Adipocyte (in vitro differentiated cells): ENCODE measurements around the gene CRNN.

Experiments
- DNase-seq: peaks from one replicate; pipeline ENCODE4 v3.0.0-alpha.2; 2015; ENCODE audit warnings: low read depth
- H3K27me3 ChIP-seq: replicated peaks from 2 replicates; pipeline ENCODE4 v1.7.0; 2013; ENCODE audit warnings: mild to moderate bottlenecking, low read length, moderate library complexity; ENCODE audit not compliant: control insufficient read depth, insufficient read depth
- H3K36me3 ChIP-seq: 2 replicates; pipeline ENCODE4 v1.7.0; 2013; ENCODE audit warnings: low read length, mild to moderate bottlenecking, moderate library complexity; ENCODE audit not compliant: control insufficient read depth, insufficient read depth, severe bottlenecking
- H3K4me1 ChIP-seq: 2 replicates; pipeline ENCODE4 v1.7.0; 2013; ENCODE audit warnings: mild to moderate bottlenecking, low read length, moderate library complexity; ENCODE audit not compliant: control insufficient read depth, insufficient read depth
- H3K4me3 ChIP-seq: 2 replicates; pipeline ENCODE4 v1.7.0; 2013; ENCODE audit warnings: mild to moderate bottlenecking, low read length, moderate library complexity
- H3K9ac ChIP-seq: 2 replicates; pipeline ENCODE4 v1.7.0; 2013; ENCODE audit warnings: mild to moderate bottlenecking, low read length, moderate library complexity
- H3K9me3 ChIP-seq: 2 replicates; pipeline ENCODE4 v1.7.0; 2013; ENCODE audit warnings: mild to moderate bottlenecking, low read length, moderate library complexity; ENCODE audit not compliant: control insufficient read depth

Gene CRNN

DNA sequence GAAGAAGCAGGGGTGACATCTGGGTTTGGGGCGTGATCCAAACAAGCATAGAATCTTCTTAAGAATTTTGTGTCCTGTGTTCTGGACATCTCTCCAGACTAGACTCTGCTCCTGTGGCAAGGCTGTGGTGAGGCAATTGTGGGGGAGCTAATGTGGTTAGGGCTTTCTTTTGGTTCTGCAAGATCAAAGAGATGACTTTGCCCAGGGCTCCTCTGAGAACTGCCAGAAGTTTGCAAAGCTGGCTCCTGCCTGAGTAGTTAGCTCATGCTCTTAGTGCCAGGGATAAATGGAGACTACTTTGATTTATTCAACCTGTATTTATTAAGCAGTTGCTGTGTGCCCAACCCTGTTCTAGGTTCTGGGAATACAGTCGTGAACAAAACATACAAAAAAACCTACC is 34.0 kb upstream of the CRNN start:
- no peak overlapping the region for H3K4me3 ChIP-seq
- no peak for DNase-seq
- peaks cover 42% of the 10 kb centered on the region for H3K27me3 ChIP-seq
- no peaks in the 10 kb centered on the region for H3K9me3 ChIP-seq
- H3K36me3 ChIP-seq, result no peaks in the 10 kb centered on the region
- H3K9ac ChIP-seq, result no peak overlapping the region
- H3K4me1 ChIP-seq, result no peaks in the 10 kb centered on the region

DNA sequence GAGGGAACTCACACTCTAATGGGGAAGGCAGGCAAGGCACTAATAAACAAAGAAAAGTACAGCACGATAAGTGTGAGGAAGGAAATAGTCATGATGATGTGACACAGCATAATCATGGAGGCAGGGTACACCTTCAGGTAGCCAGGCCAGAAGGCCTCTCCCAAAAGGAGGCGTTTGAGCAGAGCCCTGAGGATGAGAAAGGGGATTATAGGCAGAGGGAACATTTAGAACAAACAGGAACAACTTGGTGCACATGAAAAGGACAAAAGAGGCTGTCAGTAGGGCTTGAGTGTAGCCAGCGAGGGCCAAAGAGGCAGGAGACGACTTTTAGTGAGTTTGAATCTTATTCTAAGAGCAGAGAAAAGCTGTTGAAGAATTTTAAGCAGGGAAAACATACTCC is 33.4 kb upstream of the CRNN start:
- no peak for DNase-seq
- H3K4me1 ChIP-seq, result no peaks in the 10 kb centered on the region
- H3K4me3 ChIP-seq, result no peak overlapping the region
- peaks cover 42% of the 10 kb centered on the region for H3K27me3 ChIP-seq
- H3K9ac ChIP-seq, result no peak overlapping the region
- no peaks in the 10 kb centered on the region for H3K9me3 ChIP-seq
- no peaks in the 10 kb centered on the region for H3K36me3 ChIP-seq

- no peaks in the 10 kb centered on the region for H3K36me3 ChIP-seq
- peaks cover 28% of the 10 kb centered on the region for H3K27me3 ChIP-seq
- H3K9ac ChIP-seq, result no peak overlapping the region
- H3K4me3 ChIP-seq, result no peak overlapping the region
- DNase-seq, result no peak
- H3K4me1 ChIP-seq, result no peaks in the 10 kb centered on the region
- H3K9me3 ChIP-seq, result no peaks in the 10 kb centered on the region
Observed at GRCh38 chr1:152444045-152444444, 30.0 kb upstream of the CRNN start.

DNA sequence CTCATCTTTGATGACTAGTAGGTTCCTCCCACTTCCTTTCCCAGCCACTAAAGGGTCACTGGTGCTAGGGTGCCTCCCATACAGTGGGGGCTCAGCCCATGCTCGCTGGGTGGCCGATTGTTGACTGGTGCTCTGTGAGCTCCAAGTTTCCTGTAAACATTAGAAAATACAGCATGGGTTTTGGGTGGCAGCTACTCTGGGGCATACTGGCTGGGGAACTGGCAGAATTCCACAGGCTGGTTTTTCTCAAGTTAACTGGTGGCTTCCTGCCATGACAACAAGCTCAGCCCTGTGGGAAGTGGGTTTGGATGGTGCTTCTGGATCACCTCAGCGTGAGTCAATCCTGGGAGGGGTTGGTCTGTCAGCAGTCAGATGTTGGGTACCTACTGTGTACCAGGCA is 28.7 kb upstream of the CRNN start:
- DNase-seq, result no peak
- Histone ChIP-seq H3K27me3 (peaks cover 18% of the 10 kb centered on the region), H3K4me1 (no peaks in the 10 kb centered on the region), H3K9me3 (no peaks in the 10 kb centered on the region), H3K4me3 (no peak overlapping the region), H3K36me3 (no peaks in the 10 kb centered on the region), H3K9ac (no peak overlapping the region)

- Histone ChIP-seq H3K27me3 (peaks cover 13% of the 10 kb centered on the region), H3K9me3 (no peaks in the 10 kb centered on the region), H3K4me3 (no peak overlapping the region), H3K36me3 (no peaks in the 10 kb centered on the region), H3K4me1 (no peaks in the 10 kb centered on the region), H3K9ac (no peak overlapping the region)
- DNase-seq, result no peak
Observed at GRCh38 chr1:152442301-152442700, 28.2 kb upstream of the CRNN start.

GRCh38 chr1:152441756-152442155 is 27.7 kb upstream of the CRNN start:
- Histone ChIP-seq H3K27me3 (peaks cover 8% of the 10 kb centered on the region), H3K4me3 (no peak overlapping the region), H3K9me3 (no peaks in the 10 kb centered on the region), H3K9ac (no peak overlapping the region), H3K36me3 (no peaks in the 10 kb centered on the region), H3K4me1 (peaks cover 3% of the 10 kb centered on the region)
- DNase-seq, result no peak

GRCh38 chr1:152440635-152441471 is 26.8 kb upstream of the CRNN start:
- Histone ChIP-seq H3K4me1 (peaks cover 4% of the 10 kb centered on the region), H3K9ac (no peak overlapping the region), H3K27me3 (peaks cover under 1% of the 10 kb centered on the region), H3K9me3 (no peaks in the 10 kb centered on the region), H3K4me3 (no peak overlapping the region), H3K36me3 (no peaks in the 10 kb centered on the region)
- peak; percentile 79 for DNase-seq

GRCh38 chr1:152436593-152437496 is 22.8 kb upstream of the CRNN start:
- Histone ChIP-seq H3K27me3 (no peaks in the 10 kb centered on the region), H3K36me3 (no peaks in the 10 kb centered on the region), H3K9ac (no peak overlapping the region), H3K4me1 (peaks cover 4% of the 10 kb centered on the region), H3K9me3 (no peaks in the 10 kb centered on the region), H3K4me3 (no peak overlapping the region)
- no peak for DNase-seq

GRCh38 chr1:152427458-152427857 is 13.4 kb upstream of the CRNN start:
- no peak for DNase-seq
- Histone ChIP-seq H3K9ac (no peak overlapping the region), H3K9me3 (peaks cover 13% of the 10 kb centered on the region), H3K36me3 (no peaks in the 10 kb centered on the region), H3K4me3 (no peak overlapping the region), H3K4me1 (no peaks in the 10 kb centered on the region), H3K27me3 (no peaks in the 10 kb centered on the region)

- no peak for DNase-seq
- Histone ChIP-seq H3K27me3 (no peaks in the 10 kb centered on the region), H3K9ac (no peak overlapping the region), H3K4me3 (no peak overlapping the region), H3K4me1 (no peaks in the 10 kb centered on the region), H3K9me3 (peaks cover 13% of the 10 kb centered on the region), H3K36me3 (no peaks in the 10 kb centered on the region)
Observed at GRCh38 chr1:152426731-152427130, 12.7 kb upstream of the CRNN start.

DNA sequence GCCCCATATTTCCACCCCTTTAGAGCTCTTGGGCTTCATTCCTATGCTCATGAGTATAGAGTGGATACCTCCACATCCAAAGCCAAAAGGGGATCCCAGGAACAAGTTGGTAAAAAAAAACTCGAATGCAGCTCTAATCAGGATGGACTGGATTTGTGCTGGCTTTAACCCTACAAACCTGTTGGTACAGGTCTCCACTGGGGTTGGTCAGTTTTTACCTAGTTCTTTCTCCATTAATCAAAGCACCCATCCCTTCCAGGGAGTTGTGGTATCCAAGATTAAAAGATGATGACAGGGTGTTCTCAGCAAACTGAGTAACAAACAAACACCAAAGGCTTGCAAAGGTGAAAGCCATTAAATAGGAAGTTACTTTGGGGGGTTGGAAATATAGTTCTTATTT is 5.9 kb upstream of the CRNN start:
- no peak overlapping the region for H3K4me3 ChIP-seq
- H3K36me3 ChIP-seq, result no peaks in the 10 kb centered on the region
- peaks cover 12% of the 10 kb centered on the region for H3K9me3 ChIP-seq
- no peak overlapping the region for H3K9ac ChIP-seq
- H3K27me3 ChIP-seq, result peaks cover 16% of the 10 kb centered on the region
- no peak for DNase-seq
- H3K4me1 ChIP-seq, result no peaks in the 10 kb centered on the region
